Measurements from ENCODE around the gene MRPL43.
"Not testable (repeated sequence)": the region's sequence is repeated elsewhere in the genome, so short reads cannot be mapped to it uniquely, and the experiment has no call there.

The MRPL43 gene

DNA sequence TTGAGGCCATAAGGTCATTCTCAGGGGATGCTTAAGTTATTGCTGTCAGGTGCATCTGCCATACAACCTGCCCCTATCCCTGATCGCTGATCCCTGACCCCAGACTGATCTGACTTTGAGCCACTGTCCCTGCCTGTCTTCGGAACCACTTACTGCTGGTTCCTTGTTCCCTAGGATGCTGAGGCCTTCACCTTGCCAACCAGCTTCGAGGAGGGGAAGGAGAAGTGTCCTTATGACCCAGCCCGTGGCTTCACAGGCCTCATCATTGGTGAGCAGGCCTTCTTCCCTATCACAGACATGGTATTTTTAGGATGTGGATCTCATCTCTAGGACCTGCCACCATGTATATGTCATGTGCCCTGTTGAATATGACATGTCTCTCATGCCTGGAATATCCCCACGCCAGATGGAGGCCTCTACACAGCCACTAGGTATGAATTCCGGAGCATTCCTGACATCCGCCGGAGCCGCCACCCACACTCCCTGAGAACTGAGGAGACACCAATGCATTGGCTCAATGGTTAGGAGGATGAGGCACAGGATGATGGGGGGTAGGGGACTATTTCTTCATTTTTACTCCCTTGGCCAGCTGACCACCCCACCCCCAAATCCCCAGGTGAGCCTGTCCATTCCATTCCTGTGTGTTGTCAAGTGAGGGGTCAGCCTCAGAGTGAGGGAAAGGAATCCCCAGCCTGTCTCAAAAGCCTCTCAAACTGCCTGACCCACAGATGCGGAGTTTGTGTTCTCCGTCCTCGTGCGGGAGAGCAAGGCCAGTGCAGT is 9.0 kb downstream of the MRPL43 start:
- no peak overlapping the region for H3K4me3 ChIP-seq (ENCODE audit: low read length)
- TF ChIP-seq, protein P1, sequence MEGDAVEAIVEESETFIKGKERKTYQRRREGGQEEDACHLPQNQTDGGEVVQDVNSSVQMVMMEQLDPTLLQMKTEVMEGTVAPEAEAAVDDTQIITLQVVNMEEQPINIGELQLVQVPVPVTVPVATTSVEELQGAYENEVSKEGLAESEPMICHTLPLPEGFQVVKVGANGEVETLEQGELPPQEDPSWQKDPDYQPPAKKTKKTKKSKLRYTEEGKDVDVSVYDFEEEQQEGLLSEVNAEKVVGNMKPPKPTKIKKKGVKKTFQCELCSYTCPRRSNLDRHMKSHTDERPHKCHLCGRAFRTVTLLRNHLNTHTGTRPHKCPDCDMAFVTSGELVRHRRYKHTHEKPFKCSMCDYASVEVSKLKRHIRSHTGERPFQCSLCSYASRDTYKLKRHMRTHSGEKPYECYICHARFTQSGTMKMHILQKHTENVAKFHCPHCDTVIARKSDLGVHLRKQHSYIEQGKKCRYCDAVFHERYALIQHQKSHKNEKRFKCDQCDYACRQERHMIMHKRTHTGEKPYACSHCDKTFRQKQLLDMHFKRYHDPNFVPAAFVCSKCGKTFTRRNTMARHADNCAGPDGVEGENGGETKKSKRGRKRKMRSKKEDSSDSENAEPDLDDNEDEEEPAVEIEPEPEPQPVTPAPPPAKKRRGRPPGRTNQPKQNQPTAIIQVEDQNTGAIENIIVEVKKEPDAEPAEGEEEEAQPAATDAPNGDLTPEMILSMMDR (conservative IDR thresholded peaks at IDR 0.05; ENCODE audit: low read depth, low read length): no peak
- no peak for DNase-seq (ENCODE audit: low read depth)

DNA sequence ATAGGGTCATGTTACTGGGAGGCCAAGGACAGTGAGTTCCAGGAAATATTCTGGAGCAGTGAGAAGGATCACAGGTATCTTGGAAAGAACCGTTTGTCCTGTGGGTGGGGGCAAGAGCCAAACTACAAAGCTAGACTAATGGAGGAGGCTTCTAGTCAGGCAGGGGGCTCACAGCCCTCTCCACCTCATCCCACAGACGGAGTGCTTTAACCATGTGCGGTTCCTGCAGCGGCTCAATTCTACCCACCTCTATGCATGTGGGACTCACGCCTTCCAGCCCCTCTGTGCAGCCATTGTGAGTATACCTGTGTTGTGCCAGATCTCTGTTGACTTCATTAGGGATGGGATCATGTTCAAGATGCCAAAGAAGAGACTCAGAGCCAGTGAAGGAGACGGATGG is 9.9 kb downstream of the MRPL43 start:
- no peak overlapping the region for H3K4me3 ChIP-seq (ENCODE audit: low read length)
- TF ChIP-seq, protein P1 (conservative IDR thresholded peaks at IDR 0.05; ENCODE audit: low read depth, low read length): no peak
- DNase-seq (ENCODE audit: low read depth): no peak

DNA sequence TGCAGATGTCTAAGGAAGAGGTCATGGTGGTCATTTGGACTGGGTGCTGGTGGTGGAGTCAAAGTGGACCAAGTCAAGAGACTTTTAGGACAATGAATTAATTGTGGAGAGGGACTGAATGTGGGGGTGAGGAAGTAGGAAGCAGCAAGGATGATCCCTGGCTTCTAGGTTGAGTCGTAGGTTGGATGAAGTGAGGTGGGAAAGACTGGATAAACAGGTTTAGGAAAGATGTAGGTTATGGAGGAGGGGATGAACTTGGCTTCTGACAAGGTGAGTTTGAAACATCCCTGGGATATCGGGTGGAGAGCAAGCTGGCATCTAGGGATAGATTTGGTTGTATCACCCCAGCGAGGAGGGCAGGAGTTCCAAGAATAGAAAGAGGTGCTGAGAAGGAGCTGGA is 10.4 kb downstream of the MRPL43 start:
- no peak overlapping the region for H3K4me3 ChIP-seq (ENCODE audit: low read length)
- DNase-seq (ENCODE audit: low read depth): no peak
- TF ChIP-seq, protein P1 (conservative IDR thresholded peaks at IDR 0.05; ENCODE audit: low read depth, low read length): no peak

DNA sequence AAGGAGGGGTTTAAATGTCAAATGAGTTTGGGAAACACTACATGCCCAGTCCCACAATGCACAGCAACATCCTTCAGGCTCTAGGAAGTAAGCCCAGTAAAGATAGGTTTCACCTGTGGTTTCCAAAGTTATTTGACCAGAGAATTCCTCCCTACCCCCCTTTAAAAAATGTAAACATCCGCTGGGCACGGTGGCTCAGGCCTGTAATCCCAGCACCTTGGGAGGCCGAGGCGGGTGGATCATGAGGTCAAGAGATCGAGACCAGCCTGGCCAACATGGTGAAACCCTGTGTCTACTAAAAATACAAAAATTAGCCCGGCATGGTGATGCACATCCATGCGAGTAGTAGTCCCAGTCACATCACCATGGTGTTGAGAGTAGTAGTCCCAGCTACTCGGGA is 11.9 kb downstream of the MRPL43 start:
- H3K4me3 ChIP-seq (ENCODE audit: low read length): not testable (repeated sequence)

DNA sequence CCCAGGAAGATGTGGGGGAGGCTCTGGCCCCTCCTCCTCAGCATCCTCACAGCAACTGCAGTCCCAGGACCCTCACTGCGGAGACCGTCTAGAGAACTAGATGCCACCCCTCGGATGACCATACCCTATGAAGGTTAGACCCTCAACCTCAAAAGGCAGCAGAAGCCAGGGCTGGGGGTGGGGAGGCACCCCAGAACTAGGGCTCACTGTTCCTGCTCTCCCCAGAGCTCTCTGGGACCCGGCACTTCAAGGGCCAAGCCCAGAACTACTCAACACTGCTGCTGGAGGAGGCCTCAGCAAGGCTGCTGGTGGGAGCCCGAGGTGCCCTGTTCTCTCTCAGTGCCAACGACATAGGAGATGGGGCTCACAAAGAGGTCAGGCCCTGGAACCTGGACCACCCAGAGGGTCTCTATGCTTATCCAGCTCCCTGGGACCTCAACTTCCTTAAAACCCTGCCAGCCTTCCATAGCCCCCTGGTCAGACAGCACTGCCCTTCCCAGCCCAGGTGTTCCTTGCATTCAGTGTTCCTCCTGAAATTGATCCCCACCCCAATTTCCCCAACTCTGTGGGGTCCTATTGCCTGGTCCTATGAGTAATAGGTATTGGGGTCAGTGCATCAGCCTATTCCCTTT is 14.3 kb downstream of the MRPL43 start:
- DNase-seq (ENCODE audit: low read depth): no peak
- TF ChIP-seq, protein P1 (conservative IDR thresholded peaks at IDR 0.05; ENCODE audit: low read depth, low read length): no peak
- no peak overlapping the region for H3K4me3 ChIP-seq (ENCODE audit: low read length)

More for the DNA sequence above, 11.9 kb downstream of the MRPL43 start:
- not testable (repeated sequence) for DNase-seq (ENCODE audit: low read depth)

DNA sequence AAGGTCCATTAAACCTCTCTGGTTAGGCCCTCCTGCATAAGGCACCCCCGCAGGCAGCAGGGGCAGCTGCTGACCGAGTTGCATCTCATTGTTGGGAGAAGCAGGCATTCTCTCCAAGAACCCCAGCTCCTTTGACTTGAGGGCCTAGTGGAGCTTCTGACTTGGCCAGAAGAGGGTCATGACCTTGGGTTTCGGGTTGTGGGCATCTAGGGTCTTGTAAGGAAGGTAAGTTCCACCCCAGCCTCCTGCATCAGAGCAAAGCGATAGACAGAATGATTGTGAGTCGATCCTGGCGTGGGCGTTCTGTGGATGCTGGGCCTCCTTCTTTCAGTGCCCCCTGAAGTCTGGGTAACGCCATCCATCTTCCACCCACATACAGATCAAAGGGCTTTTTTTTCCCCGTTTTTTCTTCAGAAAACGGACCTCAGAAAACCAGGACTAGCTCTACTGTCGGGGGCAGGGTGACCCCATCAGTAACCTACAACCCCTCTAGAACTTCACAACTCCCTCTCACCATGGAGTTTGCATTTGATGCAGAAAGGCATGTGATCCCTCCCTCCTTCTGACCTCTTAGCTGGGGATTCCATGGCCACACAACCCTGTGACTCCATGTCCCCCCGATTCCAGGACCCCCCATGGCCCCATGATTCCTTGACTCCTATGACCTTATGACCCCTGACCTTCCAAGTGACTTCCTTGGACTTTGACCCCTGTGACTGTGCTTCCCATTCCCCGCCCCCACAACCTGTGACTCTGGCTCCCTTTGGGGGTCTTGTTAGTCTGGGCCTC is 15.0 kb downstream of the MRPL43 start:
- TF ChIP-seq, protein P1 (conservative IDR thresholded peaks at IDR 0.05; ENCODE audit: low read depth, low read length): no peak
- no peak for DNase-seq (ENCODE audit: low read depth)
- no peak overlapping the region for H3K4me3 ChIP-seq (ENCODE audit: low read length)

Measured in retinal pigment epithelial cell (primary cell).